HG03196 (cell line): Measurements from ENCODE around the gene CCNK.

Experiments
- ATAC-seq: cut with Tn5 transposase; IDR thresholded peaks from one replicate; pipeline ENCODE4 v1.9.1; 2021; ENCODE audit not compliant: unreplicated experiment

The CCNK gene

GRCh38 chr14:99532310-99532709, 51.1 kb downstream of the CCNK start:
- ATAC-seq, result no peak

GRCh38 chr14:99534333-99534732, 53.1 kb downstream of the CCNK start:
- no peak for ATAC-seq

DNA sequence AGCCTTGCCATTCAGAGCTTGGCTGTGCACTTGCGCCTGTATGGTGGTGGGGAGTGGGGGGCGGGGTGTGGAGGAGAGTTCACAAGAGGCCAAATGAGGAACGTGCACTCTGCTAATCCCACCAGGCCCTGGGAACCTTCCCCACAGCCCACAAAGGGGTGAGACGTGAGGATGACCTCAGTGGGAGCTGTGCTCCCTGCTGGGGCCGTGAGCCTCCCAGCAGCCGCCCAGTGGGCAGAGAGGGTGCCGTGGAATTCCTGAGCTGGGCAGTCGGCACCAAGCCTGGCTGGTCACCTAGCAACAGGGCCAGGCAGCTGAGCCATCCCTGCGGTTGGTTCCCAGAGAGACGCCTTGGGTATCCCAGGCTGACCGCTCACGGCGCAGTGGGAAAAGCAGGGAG, 53.7 kb downstream of the CCNK start:
- no peak for ATAC-seq

GRCh38 chr14:99535448-99535847, 54.2 kb downstream of the CCNK start:
- ATAC-seq, result no peak

- ATAC-seq, result no peak
These were observed 54.9 kb downstream of the CCNK start for GRCh38 chr14:99535908-99536778.

- ATAC-seq, result no peak
These were observed 56.2 kb downstream of the CCNK start for GRCh38 chr14:99537399-99537798.

GRCh38 chr14:99538275-99538674, 57.1 kb downstream of the CCNK start:
- no peak for ATAC-seq

- no peak for ATAC-seq
These were observed 57.5 kb downstream of the CCNK start for GRCh38 chr14:99538733-99539132.

- ATAC-seq, result no peak
These were observed 58.3 kb downstream of the CCNK start for GRCh38 chr14:99539491-99539890.

- no peak for ATAC-seq
These were observed 59.2 kb downstream of the CCNK start for GRCh38 chr14:99540196-99541032.

DNA sequence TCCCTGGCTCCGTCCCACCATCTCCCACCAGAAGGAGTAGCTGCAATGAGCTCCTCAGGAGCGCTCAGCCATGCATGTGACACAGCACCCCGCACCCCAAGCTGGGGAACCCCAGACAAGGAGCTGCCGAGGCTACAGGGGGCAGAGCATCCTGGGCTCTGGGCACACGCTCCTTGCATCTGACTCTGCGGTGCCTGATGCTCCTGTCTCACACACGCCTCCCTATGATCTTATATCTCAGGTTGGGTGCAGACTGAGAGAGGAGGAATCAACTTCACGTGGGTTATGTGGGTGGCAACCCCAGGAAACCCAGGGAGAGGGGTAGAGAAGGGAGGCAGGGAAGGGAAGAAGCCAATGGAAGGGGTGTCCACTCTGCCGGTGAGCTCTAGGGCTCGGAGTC, 60.0 kb downstream of the CCNK start:
- ATAC-seq, result no peak

DNA sequence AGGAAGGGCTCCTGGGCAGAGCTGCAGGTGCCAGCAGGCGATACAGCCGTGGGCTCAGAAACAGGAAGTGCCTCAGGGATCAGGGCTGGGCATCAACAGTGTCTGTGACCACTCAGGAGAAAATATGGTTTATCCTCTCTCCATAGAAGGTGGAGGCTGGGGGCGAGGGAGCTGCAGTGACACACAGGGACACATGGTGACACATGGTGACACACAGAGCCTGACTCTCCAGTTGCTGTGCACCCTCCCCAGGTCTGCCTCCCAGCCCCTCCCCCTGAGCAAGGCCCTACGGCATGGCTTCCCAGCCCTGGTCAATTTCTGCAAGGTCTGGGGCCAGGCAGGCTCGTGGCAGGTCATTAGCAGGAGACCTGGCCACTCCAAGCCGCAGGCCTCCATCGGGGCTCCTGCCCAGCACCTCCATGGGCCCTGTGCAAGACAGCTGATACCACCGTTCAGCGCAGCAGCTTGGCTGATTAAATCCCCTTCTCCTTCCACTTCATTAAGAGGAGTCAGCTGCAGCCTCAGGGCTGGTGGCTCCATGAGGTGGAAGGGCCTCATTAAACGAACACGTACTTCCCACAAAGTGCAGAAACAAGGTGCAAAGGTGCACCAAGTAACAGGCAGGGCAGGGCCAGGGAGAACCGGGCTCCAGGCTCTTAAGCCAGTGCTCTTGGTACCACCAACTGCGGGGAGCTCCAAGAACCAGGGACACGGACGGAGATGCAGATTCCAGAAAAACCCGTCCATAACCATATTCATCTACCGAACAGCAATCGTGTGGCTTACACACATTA, 60.7 kb downstream of the CCNK start:
- no peak for ATAC-seq

GRCh38 chr14:99542566-99542965, 61.4 kb downstream of the CCNK start:
- no peak for ATAC-seq

GRCh38 chr14:99543370-99543769, 62.2 kb downstream of the CCNK start:
- no peak for ATAC-seq

DNA sequence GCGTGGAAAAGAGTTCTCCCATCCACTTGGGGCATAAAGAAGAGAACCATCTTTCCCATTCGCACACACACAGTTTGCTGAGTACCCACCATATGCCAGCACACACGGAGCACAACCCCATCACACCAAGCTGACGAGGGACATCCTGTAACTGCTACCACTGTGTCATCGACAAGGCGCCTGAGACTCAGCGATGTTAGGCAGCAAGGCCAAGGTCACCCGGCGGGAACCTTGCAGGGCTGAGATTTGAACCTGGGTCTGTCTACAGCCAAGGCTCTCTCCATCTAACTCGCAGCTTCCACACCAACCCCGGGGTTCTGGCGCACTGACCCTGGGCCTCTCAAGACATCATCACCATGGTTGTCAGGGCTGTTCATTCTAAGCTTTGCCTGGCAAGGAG, 62.8 kb downstream of the CCNK start:
- no peak for ATAC-seq

DNA sequence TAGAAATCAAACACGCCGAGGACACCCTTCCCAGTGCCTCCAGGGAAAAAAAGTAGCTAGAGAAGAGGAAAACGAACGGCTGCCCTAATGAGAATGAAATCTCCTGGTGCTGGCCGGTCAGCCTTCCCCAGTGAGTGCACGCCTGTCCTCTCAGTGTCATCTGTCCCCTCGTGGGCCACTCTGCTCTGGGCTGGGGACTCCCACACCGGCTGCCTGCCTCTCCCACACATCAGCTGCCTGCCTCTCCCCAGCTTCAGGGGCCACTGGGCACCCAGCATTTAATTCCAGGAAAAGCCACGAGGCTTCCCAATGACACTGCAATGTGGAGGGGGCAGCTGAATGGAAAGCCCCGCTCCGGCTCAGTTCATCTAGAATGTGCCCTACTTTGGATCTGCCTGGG, 63.8 kb downstream of the CCNK start:
- ATAC-seq, result no peak

- no peak for ATAC-seq
These were observed 64.4 kb downstream of the CCNK start for GRCh38 chr14:99545586-99545985.

- no peak for ATAC-seq
These were observed 65.1 kb downstream of the CCNK start for GRCh38 chr14:99546234-99546879.

- ATAC-seq, result no peak
These were observed 67.0 kb downstream of the CCNK start for GRCh38 chr14:99548255-99548654.

DNA sequence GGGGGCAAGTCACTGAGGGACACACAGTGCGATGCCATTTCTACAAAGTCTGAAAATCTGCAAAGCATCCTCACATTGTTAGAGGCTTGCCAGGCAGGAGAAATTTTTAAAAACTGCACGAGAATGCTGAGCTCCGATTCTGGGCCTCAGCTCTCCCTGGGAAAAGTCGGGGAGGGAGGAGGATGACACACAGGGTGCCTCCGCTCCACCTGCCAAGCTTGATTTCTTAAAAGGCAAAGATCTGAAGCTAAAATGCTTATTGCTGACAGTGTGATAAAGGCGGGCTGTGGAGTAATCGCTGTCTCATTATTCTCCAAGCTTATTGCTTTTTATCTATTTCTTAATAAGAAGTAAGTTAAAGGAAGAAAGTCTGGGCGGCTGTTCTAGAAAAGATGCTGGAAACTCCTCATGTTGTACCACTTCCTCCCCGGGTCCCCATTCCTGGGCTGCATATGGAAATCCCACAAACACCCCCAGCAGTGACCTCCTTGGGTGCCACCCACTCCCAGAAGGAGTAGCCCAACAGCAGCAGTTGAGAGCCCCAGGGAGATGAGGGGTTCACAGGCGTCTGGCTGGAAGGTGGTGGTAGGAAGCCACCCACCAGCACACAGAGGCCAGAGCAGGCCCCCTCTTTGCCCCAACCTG, 67.8 kb downstream of the CCNK start:
- no peak for ATAC-seq
